IMR-90 (cell line): Measurements from ENCODE around the gene MGAT5. TPM values are rescaled to one million over a fixed set of nuclear protein-coding genes. Genes with fewer than 3 reads are reported as not detected.

Experiments used
- ATAC-seq: fragments of 200-7000 bp; cut with Tn5 transposase; 2 replicates; pipeline ENCODE4 v1.9.1; 2020; ENCODE audit warnings: low read depth, mild to moderate bottlenecking, moderate library complexity
- BruUV-seq: library from RNA; stranded (reverse); fragments of 400-500 nt; replicated peaks from 2 replicates; lab custom pipeline; 2021; lab: Mats Ljungman, UMichigan
- CTCF ChIA-PET: fragments of 300-600 bp; formaldehyde crosslinking; extraction: SDS; loops from one replicate; lab custom pipeline; 2021; ENCODE audit warnings: antibody characterized with exemption; lab: Yijun Ruan, JAX
- POLR2A ChIA-PET: fragments of 300-600 bp; sonication (Branson Sonifier 250); formaldehyde crosslinking; loops from one replicate; lab custom pipeline; 2022; ENCODE audit warnings: antibody characterized with exemption; ENCODE audit not compliant: unreplicated experiment; lab: Charles Lee
- DNase-seq: peaks from one replicate; pipeline ENCODE4 v3.0.0; 2013
- H2AFZ ChIP-seq: replicated peaks from 2 replicates; pipeline ENCODE3; 2013; ENCODE audit warnings: low read length, mild to moderate bottlenecking; ENCODE audit not compliant: poor library complexity
- H2AK5ac ChIP-seq: 2 replicates; pipeline ENCODE4 v1.6.1; 2013; ENCODE audit warnings: low read depth, low read length, inconsistent platforms
- H2AK9ac ChIP-seq: replicated peaks from 2 replicates; pipeline ENCODE3; 2013; ENCODE audit warnings: mild to moderate bottlenecking, low read depth, low read length, moderate library complexity; ENCODE audit not compliant: poor library complexity
- H2BK120ac ChIP-seq: 2 replicates; pipeline ENCODE4 v1.6.1; 2013; ENCODE audit warnings: low read depth, low read length, inconsistent platforms
- H2BK15ac ChIP-seq: 3 replicates; pipeline ENCODE4 v1.6.1; 2013; ENCODE audit warnings: low read depth, low read length, inconsistent platforms
- H2BK20ac ChIP-seq: 2 replicates; pipeline ENCODE4 v1.6.1; 2013; ENCODE audit warnings: low read depth, mild to moderate bottlenecking, inconsistent platforms, low read length, moderate library complexity
- H2BK5ac ChIP-seq: 2 replicates; pipeline ENCODE4 v1.6.1; 2013; ENCODE audit warnings: mild to moderate bottlenecking, low read depth, low read length, inconsistent platforms; ENCODE audit not compliant: poor library complexity, severe bottlenecking
- H3K14ac ChIP-seq: replicated peaks from 2 replicates; pipeline ENCODE4 v1.6.1; 2013; ENCODE audit warnings: low read depth, low read length, inconsistent platforms
- H3K18ac ChIP-seq: 2 replicates; pipeline ENCODE4 v1.6.1; 2013; ENCODE audit warnings: low read depth, low read length, control low read depth
- H3K23ac ChIP-seq: 2 replicates; pipeline ENCODE4 v1.6.1; 2013; ENCODE audit warnings: low read depth, low read length, inconsistent platforms
- H3K27ac ChIP-seq: 2 replicates; pipeline ENCODE4 v1.5.1; 2013; ENCODE audit warnings: mild to moderate bottlenecking, control low read depth, low read length; ENCODE audit not compliant: insufficient read depth
- H3K27me3 ChIP-seq: 2 replicates; pipeline ENCODE4 v1.6.1; 2013; ENCODE audit warnings: low read length; ENCODE audit not compliant: control insufficient read depth, insufficient read depth
- H3K36me3 ChIP-seq: 2 replicates; pipeline ENCODE4 v1.6.1; 2013; ENCODE audit warnings: low read length, mixed read lengths; ENCODE audit not compliant: control insufficient read depth, insufficient read depth
- H3K4ac ChIP-seq: 2 replicates; pipeline ENCODE4 v1.6.1; 2013; ENCODE audit warnings: low read depth, low read length, inconsistent platforms
- H3K4me1 ChIP-seq: 2 replicates; pipeline ENCODE4 v1.6.1; 2013; ENCODE audit warnings: low read length, mixed read lengths; ENCODE audit not compliant: control insufficient read depth, insufficient read depth
- H3K4me2 ChIP-seq: 2 replicates; pipeline ENCODE4 v1.6.1; 2013; ENCODE audit warnings: low read depth, mild to moderate bottlenecking, control low read depth, low read length, moderate library complexity
- H3K4me3 ChIP-seq: 2 replicates; pipeline ENCODE4 v1.5.1; 2013; ENCODE audit warnings: low read depth, mild to moderate bottlenecking, control low read depth, low read length, moderate library complexity; ENCODE audit not compliant: insufficient read depth
- H3K56ac ChIP-seq: 2 replicates; pipeline ENCODE4 v1.6.1; 2013; ENCODE audit warnings: low read length, inconsistent platforms; ENCODE audit not compliant: insufficient read depth; ENCODE audit errors: extremely low read depth
- H3K79me1 ChIP-seq, 2 experiments: 2 replicates each; pipeline ENCODE4 v1.6.1; 2013; ENCODE audit warnings: low read length in 2 of 2, inconsistent platforms in 1 of 2, low read depth in 1 of 2
- H3K9ac ChIP-seq: 2 replicates; pipeline ENCODE4 v1.6.1; 2013; ENCODE audit warnings: low read depth, low read length, control low read depth
- H3K9me1 ChIP-seq: 2 replicates; pipeline ENCODE4 v1.6.1; 2013; ENCODE audit warnings: low read length, inconsistent platforms; ENCODE audit not compliant: insufficient read depth
- H3K9me3 ChIP-seq: 2 replicates; pipeline ENCODE4 v1.6.1; 2013; ENCODE audit warnings: low read length; ENCODE audit not compliant: control insufficient read depth, insufficient read depth
- H4K20me1 ChIP-seq: 2 replicates; pipeline ENCODE4 v1.6.1; 2013; ENCODE audit warnings: low read length, inconsistent platforms; ENCODE audit not compliant: insufficient read depth
- H4K5ac ChIP-seq: 2 replicates; pipeline ENCODE4 v1.6.1; 2013; ENCODE audit warnings: mild to moderate bottlenecking, low read depth, low read length, control low read depth
- H4K8ac ChIP-seq, 2 experiments: 2 replicates each; pipeline ENCODE4 v1.6.1; 2013; ENCODE audit warnings: low read depth in 2 of 2, low read length in 2 of 2, control low read depth in 1 of 2, inconsistent platforms in 1 of 2
- H4K91ac ChIP-seq: 2 replicates; pipeline ENCODE4 v1.6.1; 2013; ENCODE audit warnings: low read depth, low read length, inconsistent platforms; ENCODE audit not compliant: insufficient read depth
- BHLHE40 ChIP-seq: fragments of 150-350 bp; IDR thresholded peaks from 2 replicates; pipeline ENCODE4 v1.6.1; 2016; ENCODE audit warnings: mild to moderate bottlenecking, low read depth, low read length
- CEBPB ChIP-seq: IDR thresholded peaks from 2 replicates; pipeline ENCODE4 v1.6.1; 2012; ENCODE audit warnings: low read depth, low read length, improper control_type of control experiment
- CHD1 ChIP-seq: IDR thresholded peaks from 2 replicates; pipeline ENCODE4 v1.6.1; 2012; ENCODE audit warnings: low read depth, low read length, improper control_type of control experiment
- CTCF ChIP-seq: conservative IDR thresholded peaks from 2 replicates; pipeline ENCODE4 v1.5.1; 2012; ENCODE audit warnings: mild to moderate bottlenecking, low read depth, low read length, improper control_type of control experiment
- ELK1 ChIP-seq: fragments of 150-350 bp; IDR thresholded peaks from 2 replicates; pipeline ENCODE4 v1.6.1; 2016; ENCODE audit warnings: low read depth, mild to moderate bottlenecking, low read length, moderate library complexity, borderline replicate concordance
- FOS ChIP-seq: fragments of 150-350 bp; IDR thresholded peaks from 2 replicates; pipeline ENCODE4 v1.6.1; 2016; ENCODE audit warnings: low read depth, low read length
- MAFK ChIP-seq: IDR thresholded peaks from 2 replicates; pipeline ENCODE4 v1.6.1; 2012; ENCODE audit warnings: low read depth, low read length, improper control_type of control experiment
- MAZ ChIP-seq: IDR thresholded peaks from 2 replicates; pipeline ENCODE4 v1.6.1; 2012; ENCODE audit warnings: low read depth, mild to moderate bottlenecking, low read length, improper control_type of control experiment, moderate library complexity, borderline replicate concordance
- MXI1 ChIP-seq: IDR thresholded peaks from 2 replicates; pipeline ENCODE4 v1.6.1; 2012; ENCODE audit warnings: low read depth, mild to moderate bottlenecking, low read length, moderate library complexity, borderline replicate concordance
- NFE2L2 ChIP-seq: fragments of 150-350 bp; IDR thresholded peaks from 2 replicates; pipeline ENCODE4 v1.6.1; 2016; ENCODE audit warnings: low read depth, mild to moderate bottlenecking, low read length
- POLR2A ChIP-seq: IDR thresholded peaks from 2 replicates; pipeline ENCODE4 v1.6.1; 2012; ENCODE audit warnings: mild to moderate bottlenecking, low read depth, low read length
- RAD21 ChIP-seq: IDR thresholded peaks from 2 replicates; pipeline ENCODE4 v1.6.1; 2012; ENCODE audit warnings: low read length, improper control_type of control experiment
- RCOR1 ChIP-seq: IDR thresholded peaks from 2 replicates; pipeline ENCODE4 v1.6.1; 2012; ENCODE audit warnings: mild to moderate bottlenecking, low read length, improper control_type of control experiment; ENCODE audit not compliant: insufficient replicate concordance
- RFX5 ChIP-seq: IDR thresholded peaks from 2 replicates; pipeline ENCODE4 v1.8.0; 2012; ENCODE audit warnings: low read depth, mild to moderate bottlenecking, low read length, moderate library complexity
- SMC3 ChIP-seq: fragments of 150-350 bp; IDR thresholded peaks from 2 replicates; pipeline ENCODE4 v1.6.1; 2016; ENCODE audit warnings: low read depth, mild to moderate bottlenecking, antibody characterized with exemption, low read length, moderate library complexity
- USF2 ChIP-seq: fragments of 150-350 bp; IDR thresholded peaks from 2 replicates; pipeline ENCODE4 v1.6.1; 2017; ENCODE audit warnings: mild to moderate bottlenecking, antibody characterized with exemption, low read length, low read depth
- WGBS, 2 experiments: methylation state at CpG; one replicate each; pipeline versions ENCODE4 v1.1.5 to v1.1.7; 2013; ENCODE audit warnings: missing lambda C conversion rate in 2 of 2; ENCODE audit not compliant: insufficient read length in 1 of 2; ENCODE audit errors: extremely low coverage in 2 of 2; 5-methylcytosine and 5-hydroxymethylcytosine counted together
- dilution Hi-C: fragments of 300-500 bp; cut with HindIII; formaldehyde crosslinking; loops from one replicate; pipeline ENCODE4 v1.14.3; 2018; ENCODE audit warnings: low sequenced_read_pairs; ENCODE audit not compliant: unreplicated experiment
- in situ Hi-C: fragments of 300-500 bp; cut with MboI; formaldehyde crosslinking; loops from 3 replicates; pipeline ENCODE4 v1.14.3; 2019; ENCODE audit warnings: low sequenced_read_pairs, inconsistent platforms, mixed read lengths
- intact Hi-C: fragments of 100-400 bp; cut with micrococcal nuclease; formaldehyde crosslinking; loops from 2 replicates; pipeline ENCODE4 v1.10.0; 2022
- polyA plus RNA-seq, 3 experiments: library from polyadenylated mRNA; depleted of rRNA; stranded (reverse); fragments of >200 nt; gene quantifications; 2 replicates each; pipeline ENCODE4 v1.2.3, GENCODE V29; 2012; ENCODE audit warnings: low replicate concordance in 1 of 3
- total RNA-seq: library from RNA; depleted of rRNA; stranded (reverse); fragments of >200 nt; gene quantifications from 2 replicates; pipeline ENCODE4 v1.2.3, GENCODE V29; 2012

Gene MGAT5
- total and polyA plus RNA-seq, 2 of the 4 experiments (the other 2 are of a cell fraction) = 22.9 to 59.9 TPM

GRCh38 chr2:134341476-134341875 is 87.6 kb downstream of the MGAT5 start:
- H3K4me1 ChIP-seq = no peaks in the 10 kb centered on the region; the same call in 1 of the 2 replicates
- H2BK15ac ChIP-seq = no peak overlapping the region
- no peak overlapping the region for H3K56ac ChIP-seq
- no peak overlapping the region for H4K91ac ChIP-seq
- H3K79me1 ChIP-seq = peaks cover 5 to 8% of the 10 kb centered on the region in 2 experiments; a peak in 2 of 4 replicates
- DNase-seq (no peak), ATAC-seq (no peak)
- no peak overlapping the region for H3K9ac ChIP-seq
- CTCF ChIA-PET = no interaction called here
- H2BK120ac ChIP-seq = no peak overlapping the region
- H2BK5ac ChIP-seq = no peak overlapping the region
- in situ Hi-C loops (no loop called here), dilution Hi-C loops (no loop called here), intact Hi-C loops (no loop called here)
- H2BK20ac ChIP-seq = no peak overlapping the region
- no peak overlapping the region for H2AFZ ChIP-seq
- no peak overlapping the region for H3K14ac ChIP-seq
- peaks cover 3% of the 10 kb centered on the region; the same call in 1 of the 2 replicates for H3K9me1 ChIP-seq
- TF ChIP-seq POLR2A (no peak), NFE2L2 (no peak), SMC3 (no peak), USF2 (no peak), MAFK (no peak), MAZ (no peak), CHD1 (no peak), CTCF (no peak), MXI1 (no peak), ELK1 (no peak), CEBPB (no peak), RCOR1 (no peak), FOS (no peak), RFX5 (no peak), RAD21 (no peak), BHLHE40 (no peak)
- no peaks in the 10 kb centered on the region for H3K9me3 ChIP-seq
- BruUV-seq = no TSS peak
- no peak overlapping the region for H3K4me3 ChIP-seq
- H3K23ac ChIP-seq = no peak overlapping the region
- no peak overlapping the region for H2AK5ac ChIP-seq
- H3K36me3 ChIP-seq = peaks cover 22% of the 10 kb centered on the region
- H4K8ac ChIP-seq = no peak overlapping the region
- no CpG with 5 or more reads among the region's 3 CpGs for WGBS, 2 experiments
- no peak overlapping the region for H3K27ac ChIP-seq
- POLR2A ChIA-PET = no interaction called here
- no peak overlapping the region for H4K5ac ChIP-seq
- H3K4ac ChIP-seq = no peak overlapping the region
- no peak overlapping the region for H2AK9ac ChIP-seq
- H3K18ac ChIP-seq = no peak overlapping the region
- H4K20me1 ChIP-seq = no peaks in the 10 kb centered on the region
- H3K4me2 ChIP-seq = no peak overlapping the region
- no peaks in the 10 kb centered on the region for H3K27me3 ChIP-seq
